HG03575 (cell line): Measurements from ENCODE around the gene DMBX1.

Source experiments
- ATAC-seq: cut with Tn5 transposase; IDR thresholded peaks from one replicate; pipeline ENCODE4 v1.9.1; 2021; ENCODE audit not compliant: unreplicated experiment, insufficient number of reproducible peaks, low FRiP score; ENCODE audit errors: extremely low read depth

DMBX1 gene

GRCh38 chr1:46532498-46533178 is 43.0 kb downstream of the DMBX1 start:
- no peak for ATAC-seq

DNA sequence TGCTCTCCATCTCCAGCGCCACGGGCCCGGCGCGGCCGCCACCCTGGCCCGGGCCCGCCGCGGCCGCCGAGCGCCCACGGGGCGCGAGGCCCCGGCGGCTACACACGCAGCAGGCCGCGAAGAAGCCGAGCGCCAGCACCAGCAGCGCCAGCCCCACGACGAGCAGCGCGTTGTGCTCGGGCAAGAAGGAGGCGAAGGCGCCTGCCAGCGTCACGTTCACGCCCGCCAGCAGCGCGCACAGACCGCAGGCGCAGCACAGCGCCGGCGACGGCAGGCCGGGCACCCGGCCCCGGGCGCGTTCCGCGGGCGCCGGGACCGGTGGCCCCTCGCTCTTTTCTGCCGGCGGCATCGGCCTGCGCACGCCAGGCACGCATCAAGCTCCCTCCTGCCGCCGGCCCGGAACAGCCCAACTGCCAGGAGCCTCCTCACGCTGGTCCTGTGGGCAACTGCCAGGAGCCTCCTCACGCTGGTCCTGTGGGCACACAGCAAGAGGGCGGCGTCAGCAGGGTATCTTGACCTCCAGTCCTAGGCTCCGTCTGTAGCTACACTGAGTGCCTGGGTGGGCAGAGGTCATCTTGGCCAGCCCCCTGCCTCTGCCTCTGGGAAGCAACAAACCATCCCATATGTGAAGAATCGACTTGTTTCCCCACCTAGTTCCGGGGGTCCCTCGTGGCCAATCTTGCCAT is 43.7 kb downstream of the DMBX1 start:
- ATAC-seq: no peak

DNA sequence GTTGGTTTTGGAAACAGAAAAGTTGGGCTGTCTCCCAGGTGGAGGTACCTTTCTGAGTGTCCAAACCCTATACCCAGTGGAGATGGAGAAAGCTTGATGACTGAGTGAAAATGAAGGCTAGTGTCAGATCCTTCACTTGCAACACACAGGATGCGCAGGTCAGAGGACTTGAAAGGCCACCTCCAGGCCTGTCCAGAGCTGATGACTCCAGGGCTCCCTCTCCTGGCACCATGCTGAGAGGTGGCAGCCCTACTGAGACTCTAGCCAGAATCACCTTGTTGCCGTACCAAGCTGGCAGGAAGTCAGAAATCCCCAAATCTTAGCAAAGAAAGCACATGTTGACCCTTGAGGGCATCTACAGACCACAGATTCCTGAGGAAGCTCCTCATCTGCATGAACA is 45.4 kb downstream of the DMBX1 start:
- ATAC-seq: no peak

DNA sequence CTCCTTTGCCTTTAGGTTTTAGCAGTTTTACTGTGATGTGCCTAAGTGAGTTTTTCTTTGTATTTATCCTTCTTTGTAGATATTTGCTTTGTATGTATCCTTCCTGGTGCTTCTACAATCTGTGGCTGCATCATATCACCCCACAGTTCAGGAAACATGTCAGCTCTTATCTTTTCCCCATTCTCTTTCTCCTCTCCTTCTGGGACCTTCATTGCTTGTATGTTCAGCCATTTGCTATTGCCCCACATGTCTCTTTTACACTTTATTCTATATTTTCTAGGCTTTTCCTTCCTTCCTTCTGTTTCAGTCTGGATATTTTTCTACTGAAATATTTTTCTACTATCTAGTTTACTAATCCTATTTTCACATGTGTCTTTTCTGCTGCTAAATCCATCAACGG is 46.9 kb downstream of the DMBX1 start:
- no peak for ATAC-seq

GRCh38 chr1:46537651-46538050 is 48.0 kb downstream of the DMBX1 start:
- no peak for ATAC-seq

DNA sequence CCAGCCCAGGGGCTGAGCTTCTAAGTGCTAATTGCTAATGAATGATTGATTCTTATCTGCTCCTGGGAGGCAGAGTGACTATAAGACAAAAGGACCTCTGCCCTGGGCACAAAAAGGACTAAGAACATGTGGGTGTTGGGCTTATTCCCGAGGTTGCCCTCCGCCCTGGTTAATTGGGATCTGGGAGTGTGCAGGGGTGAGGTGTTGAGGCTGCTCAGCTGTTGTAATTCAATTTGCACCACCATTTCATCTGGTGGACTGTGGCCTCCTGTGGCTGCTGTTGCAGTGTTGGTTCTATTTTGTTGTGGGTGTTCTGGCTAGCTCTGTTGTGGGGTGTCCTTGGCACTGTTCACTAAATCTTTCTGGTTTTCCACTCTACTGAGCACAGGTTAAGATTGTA is 48.5 kb downstream of the DMBX1 start:
- no peak for ATAC-seq
